Mesenchymal stem cell (in vitro differentiated cells and primary cell): ENCODE results near the gene CDC42SE1.

Source experiments
- DNase-seq: peaks from one replicate; pipeline ENCODE4 v3.0.0-alpha.2; 2013
- H2AFZ ChIP-seq: one replicate; pipeline ENCODE4 v1.6.1; 2013; ENCODE audit warnings: low read depth, mild to moderate bottlenecking, control low read depth, inconsistent platforms, low read length, moderate library complexity
- H2AK5ac ChIP-seq: 2 replicates; pipeline ENCODE4 v1.6.1; 2013; ENCODE audit warnings: low read length, moderate library complexity, mild to moderate bottlenecking, inconsistent platforms; ENCODE audit not compliant: severe bottlenecking
- H2BK120ac ChIP-seq: one replicate; pipeline ENCODE4 v1.6.1; 2013; ENCODE audit warnings: low read depth, mild to moderate bottlenecking, inconsistent platforms, low read length, moderate library complexity
- H2BK12ac ChIP-seq, 2 experiments: one replicate each; pipeline ENCODE4 v1.6.1; 2013; ENCODE audit warnings: inconsistent platforms in 2 of 2, low read length in 2 of 2, mild to moderate bottlenecking in 2 of 2, moderate library complexity in 2 of 2, control low read depth in 1 of 2
- H2BK15ac ChIP-seq: one replicate; pipeline ENCODE4 v1.6.1; 2013; ENCODE audit warnings: mild to moderate bottlenecking, low read depth, inconsistent platforms; ENCODE audit not compliant: poor library complexity, severe bottlenecking
- H2BK5ac ChIP-seq: 2 replicates; pipeline ENCODE4 v1.6.1; 2013; ENCODE audit warnings: low read depth, mild to moderate bottlenecking, low read length, control low read depth, inconsistent platforms; ENCODE audit not compliant: poor library complexity, severe bottlenecking
- H3K14ac ChIP-seq, 2 experiments: one replicate each; pipeline ENCODE4 v1.6.1; 2013; ENCODE audit warnings: inconsistent platforms in 2 of 2, low read length in 2 of 2, control low read depth in 1 of 2, mild to moderate bottlenecking in 1 of 2, moderate library complexity in 1 of 2
- H3K18ac ChIP-seq, 2 experiments: one replicate each; pipeline ENCODE4 v1.6.1; 2013; ENCODE audit warnings: inconsistent platforms in 2 of 2, low read length in 2 of 2, control low read depth in 1 of 2, low read depth in 1 of 2, mild to moderate bottlenecking in 1 of 2
- H3K23ac ChIP-seq, 2 experiments: one replicate each; pipeline ENCODE4 v1.6.1; 2013; ENCODE audit warnings: inconsistent platforms in 2 of 2, low read length in 2 of 2, mild to moderate bottlenecking in 2 of 2, moderate library complexity in 2 of 2, control low read depth in 1 of 2
- H3K27ac ChIP-seq: 2 replicates; pipeline ENCODE4 v1.5.1; 2013; ENCODE audit warnings: mild to moderate bottlenecking, moderate library complexity, low read length, control low read depth, inconsistent platforms; ENCODE audit not compliant: poor library complexity, severe bottlenecking
- H3K27me3 ChIP-seq, 2 experiments: 2 replicates each; pipeline versions ENCODE4 v1.6.1 to v1.7.0; 2013; ENCODE audit warnings: low read length in 2 of 2, mild to moderate bottlenecking in 2 of 2, moderate library complexity in 2 of 2, control low read depth in 1 of 2, inconsistent platforms in 1 of 2; ENCODE audit not compliant: control insufficient read depth in 1 of 2, insufficient read depth in 1 of 2
- H3K36me3 ChIP-seq, 2 experiments: 2 replicates each; pipeline versions ENCODE4 v1.6.1 to v1.7.0; 2013; ENCODE audit warnings: low read length in 2 of 2, control low read depth in 1 of 2, inconsistent platforms in 1 of 2, low read depth in 1 of 2, mild to moderate bottlenecking in 1 of 2; ENCODE audit not compliant: insufficient read depth in 2 of 2, control insufficient read depth in 1 of 2
- H3K4ac ChIP-seq, 2 experiments: one replicate each; pipeline ENCODE4 v1.6.1; 2013; ENCODE audit warnings: inconsistent platforms in 2 of 2, low read length in 2 of 2, mild to moderate bottlenecking in 2 of 2, moderate library complexity in 2 of 2, control low read depth in 1 of 2, low read depth in 1 of 2
- H3K4me1 ChIP-seq: 2 replicates; pipeline ENCODE4 v1.6.1; 2013; ENCODE audit warnings: low read depth, low read length, control low read depth; ENCODE audit not compliant: control insufficient read depth, insufficient read depth
- H3K4me2 ChIP-seq: 2 replicates; pipeline ENCODE4 v1.6.1; 2013; ENCODE audit warnings: low read length, mild to moderate bottlenecking, inconsistent platforms; ENCODE audit not compliant: poor library complexity, severe bottlenecking
- H3K4me3 ChIP-seq, 2 experiments: 2 replicates each; pipeline versions ENCODE4 v1.5.1 to v1.7.0; 2013; ENCODE audit warnings: low read length in 2 of 2, mild to moderate bottlenecking in 2 of 2, control low read depth in 1 of 2, low read depth in 1 of 2; ENCODE audit not compliant: insufficient read depth in 1 of 2
- H3K79me1 ChIP-seq: replicated peaks from 2 replicates; pipeline ENCODE4 v1.6.1; 2013; ENCODE audit warnings: mild to moderate bottlenecking, control low read depth, low read length, inconsistent platforms; ENCODE audit not compliant: poor library complexity, severe bottlenecking
- H3K9ac ChIP-seq: 2 replicates; pipeline ENCODE4 v1.7.0; 2013; ENCODE audit warnings: mild to moderate bottlenecking, low read length, moderate library complexity
- H3K9me3 ChIP-seq: 2 replicates; pipeline ENCODE4 v1.7.0; 2013; ENCODE audit warnings: mild to moderate bottlenecking, low read length; ENCODE audit not compliant: control insufficient read depth
- H4K8ac ChIP-seq: one replicate; pipeline ENCODE4 v1.6.1; 2013; ENCODE audit warnings: inconsistent platforms, mild to moderate bottlenecking, low read length, moderate library complexity
- H4K91ac ChIP-seq: one replicate; pipeline ENCODE4 v1.6.1; 2013; ENCODE audit warnings: mild to moderate bottlenecking, low read length, inconsistent platforms
- WGBS: methylation state at CpG from one replicate; pipeline ENCODE4 v1.1.7; 2013; ENCODE audit warnings: mixed read lengths; 5-methylcytosine and 5-hydroxymethylcytosine counted together

Gene CDC42SE1

GRCh38 chr1:151062741-151063371 lies 3.4 kb upstream of the CDC42SE1 start:
- H2AFZ ChIP-seq: no peak overlapping the region
- no peak overlapping the region for H2BK5ac ChIP-seq
- peaks cover 5% of the 10 kb centered on the region for H3K4me1 ChIP-seq
- peaks cover 4% of the 10 kb centered on the region for H3K79me1 ChIP-seq
- 0% methylated on average over 3 of the region's 3 CpGs for WGBS
- no peak overlapping the region for H2BK15ac ChIP-seq
- peak overlapping the region in 1 of 2 experiments; percentile 40 for H3K4me3 ChIP-seq
- H2AK5ac ChIP-seq: no peak overlapping the region
- H3K27ac ChIP-seq: peak overlapping the region; percentile 90
- no peak overlapping the region for H2BK12ac ChIP-seq
- DNase-seq: peak; percentile 90
- no peak overlapping the region for H4K91ac ChIP-seq
- peaks cover 11 to 16% of the 10 kb centered on the region in 2 experiments for H3K36me3 ChIP-seq
- H3K9me3 ChIP-seq: no peaks in the 10 kb centered on the region
- no peak overlapping the region for H3K23ac ChIP-seq
- no peak overlapping the region for H2BK120ac ChIP-seq
- no peaks in the 10 kb centered on the region for H3K27me3 ChIP-seq
- H3K14ac ChIP-seq: no peak overlapping the region
- peak overlapping the region; percentile 48 for H3K4me2 ChIP-seq
- no peak overlapping the region for H4K8ac ChIP-seq
- peak overlapping the region in 1 of 2 experiments; percentile 39 for H3K18ac ChIP-seq
- H3K4ac ChIP-seq: no peak overlapping the region
- peak overlapping the region; percentile 94 for H3K9ac ChIP-seq

GRCh38 chr1:151061704-151062103 lies 2.3 kb upstream of the CDC42SE1 start:
- Histone ChIP-seq H3K4ac (no peak overlapping the region), H2BK120ac (no peak overlapping the region), H3K18ac (no peak overlapping the region), H4K8ac (no peak overlapping the region), H2BK12ac (no peak overlapping the region), H3K27me3 (no peaks in the 10 kb centered on the region), H3K9me3 (no peaks in the 10 kb centered on the region), H2BK5ac (no peak overlapping the region), H3K36me3 (peaks cover 9 to 13% of the 10 kb centered on the region in 2 experiments), H3K27ac (peak overlapping the region; percentile 39), H3K14ac (no peak overlapping the region), H2AK5ac (no peak overlapping the region), H2BK15ac (no peak overlapping the region), H3K23ac (no peak overlapping the region), H3K4me1 (peaks cover 9% of the 10 kb centered on the region), H3K4me2 (no peak overlapping the region), H3K9ac (peak overlapping the region; percentile 97), H4K91ac (no peak overlapping the region), H3K4me3 (peak overlapping the region in 1 of 2 experiments; percentile 98), H2AFZ (no peak overlapping the region), H3K79me1 (peaks cover 2% of the 10 kb centered on the region)
- no peak for DNase-seq
- WGBS: 67% methylated on average over 1 of the region's 2 CpGs

- H2BK5ac ChIP-seq: peak overlapping the region; percentile 54
- peak overlapping the region in 1 of 2 experiments; percentile 97 for H3K4ac ChIP-seq
- DNase-seq: peak; percentile 61
- no peak overlapping the region for H2BK12ac ChIP-seq
- H4K91ac ChIP-seq: no peak overlapping the region
- peak overlapping the region; percentile 84 for H3K27ac ChIP-seq
- no peak overlapping the region for H2BK15ac ChIP-seq
- WGBS: 0% methylated on average over 1 of the region's 4 CpGs
- peak overlapping the region; percentile 53 for H2AK5ac ChIP-seq
- H3K23ac ChIP-seq: no peak overlapping the region
- no peaks in the 10 kb centered on the region for H3K9me3 ChIP-seq
- H3K18ac ChIP-seq: peak overlapping the region in 1 of 2 experiments; percentile 76
- H3K4me2 ChIP-seq: peak overlapping the region; percentile 94
- no peak overlapping the region for H2BK120ac ChIP-seq
- H3K79me1 ChIP-seq: no peaks in the 10 kb centered on the region
- no peak overlapping the region for H3K14ac ChIP-seq
- H3K4me3 ChIP-seq: peak overlapping the region; percentile 49 to 98
- peak overlapping the region; percentile 97 for H3K9ac ChIP-seq
- no peaks in the 10 kb centered on the region for H3K27me3 ChIP-seq
- no peak overlapping the region for H2AFZ ChIP-seq
- H4K8ac ChIP-seq: peak overlapping the region; percentile 50
- H3K4me1 ChIP-seq: peaks cover 12% of the 10 kb centered on the region
- peaks cover 11 to 12% of the 10 kb centered on the region in 2 experiments for H3K36me3 ChIP-seq
Measured at GRCh38 chr1:151060657-151061421, 1.4 kb upstream of the CDC42SE1 start.

GRCh38 chr1:151060007-151060656 lies 710 bp upstream of the CDC42SE1 start, which contains the start of gene MLLT11:
TSS of gene MLLT11 (plus strand) at chr1:151060397. CDS start at chr1:151067225, 6,828 bp downstream.
- peak within 1 kb of the TSS; percentile 71 for H2BK15ac ChIP-seq
- H3K79me1 ChIP-seq: no peaks in the 10 kb centered on the region
- peak within 1 kb of the TSS in 1 of 2 experiments; percentile 97 for H3K14ac ChIP-seq
- peak within 1 kb of the TSS; percentile 97 for H4K8ac ChIP-seq
- H2BK120ac ChIP-seq: peak within 1 kb of the TSS; percentile 97
- H2AK5ac ChIP-seq: peak within 1 kb of the TSS; percentile 53
- H2BK5ac ChIP-seq: peak within 1 kb of the TSS; percentile 88
- peak within 1 kb of the TSS; percentile 57 to 84 for H2BK12ac ChIP-seq
- H3K27me3 ChIP-seq: no peaks in the 10 kb centered on the region
- H3K36me3 ChIP-seq: peaks cover 16 to 19% of the 10 kb centered on the region in 2 experiments
- H3K23ac ChIP-seq: peak within 1 kb of the TSS; percentile 37 to 45
- peak within 1 kb of the TSS; percentile 94 for H3K4me2 ChIP-seq
- peaks cover 17% of the 10 kb centered on the region for H3K4me1 ChIP-seq
- peak within 1 kb of the TSS; percentile 8 for H2AFZ ChIP-seq
- peak within 1 kb of the TSS; percentile 97 for H3K9ac ChIP-seq
- 0% methylated on average over 7 of the region's 15 CpGs for WGBS
- H3K4ac ChIP-seq: peak within 1 kb of the TSS; percentile 97
- DNase-seq: peak; percentile 91
- H3K9me3 ChIP-seq: no peaks in the 10 kb centered on the region
- peak within 1 kb of the TSS; percentile 98 for H4K91ac ChIP-seq
- H3K18ac ChIP-seq: peak within 1 kb of the TSS; percentile 96 to 99
- H3K27ac ChIP-seq: peak within 1 kb of the TSS; percentile 84
- peak within 1 kb of the TSS; percentile 88 to 98 for H3K4me3 ChIP-seq
